Stomach (tissue), 4 donors: ENCODE measurements around the gene PEF1.

ENCODE experiments used
- POLR2A ChIP-seq, 4 donors: fragments of 450-650 bp; IDR thresholded peaks; one replicate each; pipeline ENCODE4 v1.6.1; 2016; ENCODE audit warnings: antibody characterized with exemption in 4 of 4, control low read depth in 2 of 4, mild to moderate bottlenecking in 1 of 4, moderate library complexity in 1 of 4
- TF ChIP-seq, protein P1 (sequence below), 7 experiments: fragments of 450-650 bp in 4 of 7; fragments of 200-600 bp in 3 of 7; sonication (generic) in 3 of 7; IDR thresholded peaks; one replicate each; pipeline ENCODE4 v1.5.1; 2016 to 2019; ENCODE audit warnings: antibody characterized with exemption in 7 of 7, control low read depth in 2 of 7, mild to moderate bottlenecking in 1 of 7

- TF ChIP-seq, protein P1, sequence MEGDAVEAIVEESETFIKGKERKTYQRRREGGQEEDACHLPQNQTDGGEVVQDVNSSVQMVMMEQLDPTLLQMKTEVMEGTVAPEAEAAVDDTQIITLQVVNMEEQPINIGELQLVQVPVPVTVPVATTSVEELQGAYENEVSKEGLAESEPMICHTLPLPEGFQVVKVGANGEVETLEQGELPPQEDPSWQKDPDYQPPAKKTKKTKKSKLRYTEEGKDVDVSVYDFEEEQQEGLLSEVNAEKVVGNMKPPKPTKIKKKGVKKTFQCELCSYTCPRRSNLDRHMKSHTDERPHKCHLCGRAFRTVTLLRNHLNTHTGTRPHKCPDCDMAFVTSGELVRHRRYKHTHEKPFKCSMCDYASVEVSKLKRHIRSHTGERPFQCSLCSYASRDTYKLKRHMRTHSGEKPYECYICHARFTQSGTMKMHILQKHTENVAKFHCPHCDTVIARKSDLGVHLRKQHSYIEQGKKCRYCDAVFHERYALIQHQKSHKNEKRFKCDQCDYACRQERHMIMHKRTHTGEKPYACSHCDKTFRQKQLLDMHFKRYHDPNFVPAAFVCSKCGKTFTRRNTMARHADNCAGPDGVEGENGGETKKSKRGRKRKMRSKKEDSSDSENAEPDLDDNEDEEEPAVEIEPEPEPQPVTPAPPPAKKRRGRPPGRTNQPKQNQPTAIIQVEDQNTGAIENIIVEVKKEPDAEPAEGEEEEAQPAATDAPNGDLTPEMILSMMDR (IDR thresholded peaks at IDR 0.05) = no peak
- no peak for TF ChIP-seq POLR2A (IDR thresholded peaks at IDR 0.05)
Measured at GRCh38 chr1:31628931-31629556, 15.6 kb downstream of the PEF1 start.
